Dendritic cell treated with granulocyte-macrophage colony-stimulating factor and Interleukin-4, amounts not matched to agents 40 ng/mL and 50 ng/mL, for 4 days (primary cell): ENCODE measurements around the gene CASK.

Source experiments
- H3K27ac Mint-ChIP-seq: one replicate; pipeline ENCODE4 v1.8.0; 2022; ENCODE audit warnings: mild to moderate bottlenecking, mixed read lengths
- H3K27me3 Mint-ChIP-seq: one replicate; pipeline ENCODE4 v1.8.0; 2022; ENCODE audit warnings: mild to moderate bottlenecking, mixed read lengths
- H3K36me3 Mint-ChIP-seq: one replicate; pipeline ENCODE4 v1.8.0; 2022; ENCODE audit warnings: low read depth, mixed read lengths
- H3K4me1 Mint-ChIP-seq: one replicate; pipeline ENCODE4 v1.8.0; 2022; ENCODE audit warnings: low read depth, mixed read lengths
- H3K4me3 Mint-ChIP-seq: one replicate; pipeline ENCODE4 v1.8.0; 2022; ENCODE audit warnings: mild to moderate bottlenecking, moderate library complexity, mixed read lengths
- H3K9me3 Mint-ChIP-seq: one replicate; pipeline ENCODE4 v1.8.0; 2022; ENCODE audit warnings: mixed read lengths
- intact Hi-C: fragments of 100-400 bp; cut with micrococcal nuclease; formaldehyde crosslinking; loops from one replicate; pipeline ENCODE4 v1.15.0; 2022

Gene CASK

GRCh38 chrX:41846714-41847113 lies 76.6 kb downstream of the CASK start:
- H3K27ac Mint-ChIP-seq, result no peak overlapping the region
- H3K27me3 Mint-ChIP-seq, result no peaks in the 10 kb centered on the region
- intact Hi-C loops, result no loop called here
- H3K9me3 Mint-ChIP-seq, result peaks cover 59% of the 10 kb centered on the region
- no peak overlapping the region for H3K4me3 Mint-ChIP-seq
- H3K36me3 Mint-ChIP-seq, result peaks cover 61% of the 10 kb centered on the region
- H3K4me1 Mint-ChIP-seq, result no peaks in the 10 kb centered on the region

GRCh38 chrX:41837270-41837944 lies 85.9 kb downstream of the CASK start:
- intact Hi-C loops, result no loop called here

GRCh38 chrX:41828826-41829225 lies 94.5 kb downstream of the CASK start:
- Mint-ChIP-seq H3K4me1 (no peaks in the 10 kb centered on the region), H3K36me3 (no peaks in the 10 kb centered on the region), H3K4me3 (no peak overlapping the region), H3K9me3 (no peaks in the 10 kb centered on the region), H3K27ac (no peak overlapping the region), H3K27me3 (no peaks in the 10 kb centered on the region)
- intact Hi-C loops, result no loop called here

More at GRCh38 chrX:41837270-41837944, 85.9 kb downstream of the CASK start:
- no peaks in the 10 kb centered on the region for H3K27me3 Mint-ChIP-seq
- no peak overlapping the region for H3K27ac Mint-ChIP-seq
- H3K4me1 Mint-ChIP-seq, result no peaks in the 10 kb centered on the region
- no peak overlapping the region for H3K4me3 Mint-ChIP-seq
- no peaks in the 10 kb centered on the region for H3K36me3 Mint-ChIP-seq
- H3K9me3 Mint-ChIP-seq, result no peaks in the 10 kb centered on the region

- no peak overlapping the region for H3K4me3 Mint-ChIP-seq
- intact Hi-C loops, result no loop called here
- no peaks in the 10 kb centered on the region for H3K4me1 Mint-ChIP-seq
- H3K27ac Mint-ChIP-seq, result no peak overlapping the region
- H3K36me3 Mint-ChIP-seq, result peaks cover 5% of the 10 kb centered on the region
- no peaks in the 10 kb centered on the region for H3K27me3 Mint-ChIP-seq
- peaks cover 8% of the 10 kb centered on the region for H3K9me3 Mint-ChIP-seq
Measured at GRCh38 chrX:41827886-41828285, 95.5 kb downstream of the CASK start.

DNA sequence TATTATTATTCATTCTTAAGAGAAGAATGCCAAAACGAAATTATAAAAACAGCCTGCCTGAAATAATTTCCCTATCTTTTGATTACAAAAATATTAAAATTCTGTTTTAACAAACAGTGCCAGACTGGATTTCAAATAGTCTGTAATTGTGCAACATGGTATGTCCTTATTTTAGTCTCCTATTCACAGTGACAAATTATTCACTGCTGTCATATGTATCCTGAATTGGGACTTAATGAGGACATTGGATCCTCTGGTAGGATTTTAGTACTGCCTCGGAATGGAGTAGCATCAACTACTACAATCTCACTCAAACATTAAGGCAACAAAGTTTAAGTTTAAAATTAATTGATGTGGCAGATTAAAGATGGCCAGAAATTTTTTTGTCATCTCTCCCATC lies 97.6 kb downstream of the CASK start:
- intact Hi-C loops, result no loop called here
- Mint-ChIP-seq H3K9me3 (peaks cover 8% of the 10 kb centered on the region), H3K27ac (no peak overlapping the region), H3K4me1 (no peaks in the 10 kb centered on the region), H3K27me3 (no peaks in the 10 kb centered on the region), H3K4me3 (no peak overlapping the region), H3K36me3 (peaks cover 5% of the 10 kb centered on the region)

GRCh38 chrX:41824551-41824950 lies 98.8 kb downstream of the CASK start:
- intact Hi-C loops, result no loop called here
- Mint-ChIP-seq H3K27ac (no peak overlapping the region), H3K36me3 (peaks cover 5% of the 10 kb centered on the region), H3K4me3 (no peak overlapping the region), H3K4me1 (no peaks in the 10 kb centered on the region), H3K9me3 (peaks cover 8% of the 10 kb centered on the region), H3K27me3 (no peaks in the 10 kb centered on the region)

GRCh38 chrX:41823402-41823801 lies 100.0 kb downstream of the CASK start:
- no peak overlapping the region for H3K27ac Mint-ChIP-seq
- peaks cover 8% of the 10 kb centered on the region for H3K9me3 Mint-ChIP-seq
- no peaks in the 10 kb centered on the region for H3K27me3 Mint-ChIP-seq

GRCh38 chrX:41822892-41823291 lies 100.5 kb downstream of the CASK start:
- Mint-ChIP-seq H3K9me3 (peaks cover 8% of the 10 kb centered on the region), H3K27me3 (no peaks in the 10 kb centered on the region), H3K4me3 (no peak overlapping the region), H3K36me3 (peaks cover 5% of the 10 kb centered on the region), H3K27ac (no peak overlapping the region), H3K4me1 (no peaks in the 10 kb centered on the region)
- intact Hi-C loops, result no loop called here

More at GRCh38 chrX:41823402-41823801, 100.0 kb downstream of the CASK start:
- no peaks in the 10 kb centered on the region for H3K4me1 Mint-ChIP-seq
- H3K4me3 Mint-ChIP-seq, result peak overlapping the region; percentile 27
- intact Hi-C loops, result no loop called here
- peaks cover 5% of the 10 kb centered on the region for H3K36me3 Mint-ChIP-seq

GRCh38 chrX:41808047-41808446 lies 115.3 kb downstream of the CASK start:
- no peak overlapping the region for H3K27ac Mint-ChIP-seq
- H3K4me1 Mint-ChIP-seq, result peaks cover 9% of the 10 kb centered on the region
- intact Hi-C loops, result loop anchor here (10.0 kb wide), 1 partner anchor 117 kb away; the partner anchor contains the start of gene CASK
- peaks cover 19% of the 10 kb centered on the region for H3K9me3 Mint-ChIP-seq
- H3K4me3 Mint-ChIP-seq, result no peak overlapping the region
- no peaks in the 10 kb centered on the region for H3K27me3 Mint-ChIP-seq
- peaks cover 6% of the 10 kb centered on the region for H3K36me3 Mint-ChIP-seq

DNA sequence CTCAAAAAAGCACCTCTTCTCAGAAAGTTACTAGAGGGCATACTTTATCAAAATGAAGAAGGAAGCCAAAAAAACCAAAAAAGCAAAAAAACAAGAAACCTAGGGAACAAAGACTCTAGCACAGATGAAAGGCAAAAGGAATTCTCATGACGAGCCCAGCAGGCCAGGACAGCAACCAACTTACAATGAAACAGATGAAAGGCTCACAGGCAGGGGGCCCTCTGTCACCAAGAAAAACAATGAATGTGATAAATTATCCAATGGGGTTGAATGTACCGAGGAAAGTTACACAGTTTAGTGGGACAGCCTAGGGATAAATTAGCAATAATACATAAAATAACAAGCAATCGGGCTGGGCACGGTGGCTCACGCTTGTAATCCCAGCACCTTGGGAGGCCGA lies 120.4 kb downstream of the CASK start:
- H3K4me3 Mint-ChIP-seq, result no peak overlapping the region
- no peaks in the 10 kb centered on the region for H3K36me3 Mint-ChIP-seq
- no peaks in the 10 kb centered on the region for H3K27me3 Mint-ChIP-seq
- intact Hi-C loops, result loop anchor here (10.0 kb wide), 1 partner anchor 122 kb away; the partner anchor contains the start of gene CASK
- peaks cover 4% of the 10 kb centered on the region for H3K4me1 Mint-ChIP-seq
- no peaks in the 10 kb centered on the region for H3K9me3 Mint-ChIP-seq
- H3K27ac Mint-ChIP-seq, result no peak overlapping the region

DNA sequence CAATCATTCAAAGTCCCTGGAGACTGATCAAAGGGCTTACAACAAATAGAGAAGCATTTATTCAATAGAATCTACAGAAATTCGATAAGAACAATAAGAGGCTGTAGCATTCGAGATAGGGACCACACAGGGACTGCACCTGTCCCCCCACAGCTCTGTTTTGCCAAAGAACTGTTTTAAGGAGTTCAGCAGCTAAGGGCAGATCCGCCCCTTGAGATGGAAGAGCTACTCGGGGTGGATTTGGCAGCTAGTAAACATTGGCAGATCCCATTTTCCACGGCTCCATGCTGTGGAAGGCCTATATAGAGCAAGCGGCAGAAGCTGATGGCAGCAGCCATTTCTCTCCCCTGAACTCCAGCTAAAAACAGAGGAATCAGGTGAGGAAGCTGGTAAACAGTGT lies 123.7 kb downstream of the CASK start:
- Mint-ChIP-seq H3K36me3 (no peaks in the 10 kb centered on the region), H3K27me3 (no peaks in the 10 kb centered on the region), H3K27ac (peak overlapping the region; percentile 15), H3K9me3 (no peaks in the 10 kb centered on the region), H3K4me1 (peaks cover 14% of the 10 kb centered on the region), H3K4me3 (no peak overlapping the region)
- intact Hi-C loops, result loop anchor here (10.0 kb wide), 1 partner anchor 125 kb away; the partner anchor contains the start of gene CASK

- intact Hi-C loops, result no loop called here
- no peaks in the 10 kb centered on the region for H3K9me3 Mint-ChIP-seq
- H3K27ac Mint-ChIP-seq, result no peak overlapping the region
- H3K36me3 Mint-ChIP-seq, result no peaks in the 10 kb centered on the region
- H3K4me1 Mint-ChIP-seq, result peaks cover 14% of the 10 kb centered on the region
- H3K4me3 Mint-ChIP-seq, result no peak overlapping the region
- H3K27me3 Mint-ChIP-seq, result no peaks in the 10 kb centered on the region
Measured at GRCh38 chrX:41796577-41796976, 126.8 kb downstream of the CASK start.

DNA sequence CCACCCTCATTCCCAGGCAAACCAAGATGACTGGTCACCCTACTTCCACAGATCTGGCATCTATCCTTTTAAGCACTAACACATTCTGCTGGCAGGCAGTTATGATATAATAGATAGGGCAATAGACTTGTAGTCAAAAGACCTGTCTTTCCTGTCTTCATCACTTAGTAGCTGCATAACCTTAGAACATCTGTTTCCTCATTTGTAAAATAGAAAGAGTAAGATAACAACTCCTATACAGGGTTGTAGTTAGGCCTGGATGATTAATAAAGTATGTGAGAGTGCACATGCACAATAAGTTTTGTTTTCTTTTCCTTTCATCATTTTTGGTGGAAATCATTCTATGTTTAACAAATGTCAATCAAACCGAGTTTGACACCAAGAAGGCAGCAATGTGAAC lies 127.3 kb downstream of the CASK start:
- no peaks in the 10 kb centered on the region for H3K27me3 Mint-ChIP-seq
- no peak overlapping the region for H3K4me3 Mint-ChIP-seq
- H3K27ac Mint-ChIP-seq, result no peak overlapping the region
- H3K36me3 Mint-ChIP-seq, result no peaks in the 10 kb centered on the region
- no peaks in the 10 kb centered on the region for H3K9me3 Mint-ChIP-seq
- peaks cover 14% of the 10 kb centered on the region for H3K4me1 Mint-ChIP-seq
- intact Hi-C loops, result no loop called here

- H3K27me3 Mint-ChIP-seq, result no peaks in the 10 kb centered on the region
- peaks cover 8% of the 10 kb centered on the region for H3K36me3 Mint-ChIP-seq
- peaks cover 21% of the 10 kb centered on the region for H3K4me1 Mint-ChIP-seq
- H3K4me3 Mint-ChIP-seq, result no peak overlapping the region
- intact Hi-C loops, result no loop called here
- no peak overlapping the region for H3K27ac Mint-ChIP-seq
- H3K9me3 Mint-ChIP-seq, result no peaks in the 10 kb centered on the region
Measured at GRCh38 chrX:41789374-41789773, 134.0 kb downstream of the CASK start.

DNA sequence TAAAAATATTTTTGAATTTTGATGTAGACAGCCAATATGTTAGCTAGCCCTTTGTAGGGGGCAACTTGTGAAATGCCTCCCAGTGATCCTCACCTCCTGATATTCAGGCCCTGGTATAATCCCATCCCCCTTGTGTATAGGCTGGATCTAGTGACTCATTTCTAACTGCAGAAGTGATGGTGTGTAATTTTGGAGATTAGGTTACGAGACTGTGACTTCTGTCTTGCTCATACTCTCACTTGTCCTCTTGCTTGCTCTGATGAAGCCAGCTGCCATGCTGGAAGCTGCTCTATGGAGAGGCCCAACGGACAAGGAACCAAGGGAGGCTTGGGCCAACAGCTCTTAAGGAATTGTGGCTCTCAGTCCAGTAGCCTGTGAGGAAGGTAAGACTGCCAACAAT lies 137.7 kb downstream of the CASK start:
- no peak overlapping the region for H3K4me3 Mint-ChIP-seq

More for the DNA sequence above, 137.7 kb downstream of the CASK start:
- H3K27ac Mint-ChIP-seq, result no peak overlapping the region
- intact Hi-C loops, result no loop called here
- H3K36me3 Mint-ChIP-seq, result peaks cover 8% of the 10 kb centered on the region
- H3K4me1 Mint-ChIP-seq, result peaks cover 21% of the 10 kb centered on the region
- H3K9me3 Mint-ChIP-seq, result no peaks in the 10 kb centered on the region
- H3K27me3 Mint-ChIP-seq, result no peaks in the 10 kb centered on the region
